ENCODE measurements around the gene THUMPD2. TPM values are rescaled to one million over a fixed set of nuclear protein-coding genes. Genes with fewer than 3 reads are reported as not detected.

The THUMPD2 gene, protein sequence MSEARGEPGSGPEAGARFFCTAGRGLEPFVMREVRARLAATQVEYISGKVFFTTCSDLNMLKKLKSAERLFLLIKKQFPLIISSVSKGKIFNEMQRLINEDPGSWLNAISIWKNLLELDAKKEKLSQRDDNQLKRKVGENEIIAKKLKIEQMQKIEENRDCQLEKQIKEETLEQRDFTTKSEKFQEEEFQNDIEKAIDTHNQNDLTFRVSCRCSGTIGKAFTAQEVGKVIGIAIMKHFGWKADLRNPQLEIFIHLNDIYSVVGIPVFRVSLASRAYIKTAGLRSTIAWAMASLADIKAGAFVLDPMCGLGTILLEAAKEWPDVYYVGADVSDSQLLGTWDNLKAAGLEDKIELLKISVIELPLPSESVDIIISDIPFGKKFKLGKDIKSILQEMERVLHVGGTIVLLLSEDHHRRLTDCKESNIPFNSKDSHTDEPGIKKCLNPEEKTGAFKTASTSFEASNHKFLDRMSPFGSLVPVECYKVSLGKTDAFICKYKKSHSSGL
- polyA plus RNA-seq = 20.0 and 24.7 TPM in 2 replicates
- polyA minus RNA-seq = 12.2 and 13.8 TPM in 2 replicates

DNA sequence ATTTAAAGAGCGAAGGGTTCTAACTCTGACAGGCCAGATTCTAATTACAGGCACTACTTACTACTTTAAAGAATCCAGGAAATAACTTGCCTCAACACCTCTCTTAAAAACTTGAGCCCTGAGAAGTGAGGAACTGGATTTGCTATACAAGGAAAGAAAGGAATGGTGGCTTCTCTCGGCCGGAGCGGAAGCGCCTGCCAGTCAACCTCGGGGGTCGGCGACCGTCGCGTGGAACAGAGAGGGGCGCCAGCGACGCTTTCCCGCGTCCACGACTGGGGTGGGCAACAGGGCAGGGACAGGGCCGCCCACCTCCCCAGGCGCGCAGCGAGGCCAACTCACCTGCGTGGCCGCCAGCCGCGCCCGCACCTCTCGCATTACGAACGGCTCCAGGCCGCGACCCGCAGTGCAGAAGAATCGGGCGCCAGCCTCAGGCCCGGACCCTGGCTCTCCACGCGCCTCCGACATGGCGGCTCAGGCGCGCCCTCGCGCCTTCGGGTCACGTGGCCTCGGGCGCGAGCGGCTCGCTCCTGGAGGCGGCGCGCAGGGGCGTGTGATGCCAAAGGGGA is at the start of gene THUMPD2:
TSS of gene THUMPD2 (minus strand) at position 484 of the 566 bp plus-strand sequence. CDS start at position 465, 19 bp downstream.
- no peaks in the 10 kb centered on the region for H4K20me1 ChIP-seq (ENCODE audit: insufficient read depth)
- peak within 1 kb of the TSS; percentile 84 for H3K4me3 ChIP-seq (ENCODE audit: low read length)
- H3K9ac ChIP-seq (ENCODE audit: low read length) = peak within 1 kb of the TSS; percentile 72
- H3K79me2 ChIP-seq (replicated peaks; ENCODE audit: insufficient read depth, low read length) = peaks cover 22% of the 10 kb centered on the region
- H3K27me3 ChIP-seq (ENCODE audit: insufficient read depth, low read depth, low read length) = no peaks in the 10 kb centered on the region
- peak within 1 kb of the TSS; percentile 42 for H3K27ac ChIP-seq (ENCODE audit: low read length)
- H3K4me2 ChIP-seq (ENCODE audit: low read length) = peak within 1 kb of the TSS; percentile 53
- TF ChIP-seq RAD21 (conservative IDR thresholded peaks at IDR 0.05) = peak; percentile 25
- TF ChIP-seq EZH2 (IDR thresholded peaks at IDR 0.05; ENCODE audit: borderline replicate concordance, insufficient read depth, low read length, poor library complexity, severe bottlenecking) = no peak
- TF ChIP-seq, protein P1, sequence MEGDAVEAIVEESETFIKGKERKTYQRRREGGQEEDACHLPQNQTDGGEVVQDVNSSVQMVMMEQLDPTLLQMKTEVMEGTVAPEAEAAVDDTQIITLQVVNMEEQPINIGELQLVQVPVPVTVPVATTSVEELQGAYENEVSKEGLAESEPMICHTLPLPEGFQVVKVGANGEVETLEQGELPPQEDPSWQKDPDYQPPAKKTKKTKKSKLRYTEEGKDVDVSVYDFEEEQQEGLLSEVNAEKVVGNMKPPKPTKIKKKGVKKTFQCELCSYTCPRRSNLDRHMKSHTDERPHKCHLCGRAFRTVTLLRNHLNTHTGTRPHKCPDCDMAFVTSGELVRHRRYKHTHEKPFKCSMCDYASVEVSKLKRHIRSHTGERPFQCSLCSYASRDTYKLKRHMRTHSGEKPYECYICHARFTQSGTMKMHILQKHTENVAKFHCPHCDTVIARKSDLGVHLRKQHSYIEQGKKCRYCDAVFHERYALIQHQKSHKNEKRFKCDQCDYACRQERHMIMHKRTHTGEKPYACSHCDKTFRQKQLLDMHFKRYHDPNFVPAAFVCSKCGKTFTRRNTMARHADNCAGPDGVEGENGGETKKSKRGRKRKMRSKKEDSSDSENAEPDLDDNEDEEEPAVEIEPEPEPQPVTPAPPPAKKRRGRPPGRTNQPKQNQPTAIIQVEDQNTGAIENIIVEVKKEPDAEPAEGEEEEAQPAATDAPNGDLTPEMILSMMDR (IDR thresholded peaks at IDR 0.05; ENCODE audit: poor library complexity, severe bottlenecking) = peak; percentile 20
- TF ChIP-seq EP300 (conservative IDR thresholded peaks at IDR 0.05; ENCODE audit: poor library complexity, severe bottlenecking) = no peak
- TF ChIP-seq SMC3 (conservative IDR thresholded peaks at IDR 0.05; ENCODE audit: poor library complexity) = no peak
- TF ChIP-seq MXI1 (conservative IDR thresholded peaks at IDR 0.05; ENCODE audit: poor library complexity, severe bottlenecking) = peak; percentile 86
- TF ChIP-seq TAF1 (IDR thresholded peaks at IDR 0.05; ENCODE audit: low read depth) = no peak
- TF ChIP-seq POLR2AphosphoS5 (IDR thresholded peaks at IDR 0.05) = peak; percentile 70
- TF ChIP-seq, protein P2, sequence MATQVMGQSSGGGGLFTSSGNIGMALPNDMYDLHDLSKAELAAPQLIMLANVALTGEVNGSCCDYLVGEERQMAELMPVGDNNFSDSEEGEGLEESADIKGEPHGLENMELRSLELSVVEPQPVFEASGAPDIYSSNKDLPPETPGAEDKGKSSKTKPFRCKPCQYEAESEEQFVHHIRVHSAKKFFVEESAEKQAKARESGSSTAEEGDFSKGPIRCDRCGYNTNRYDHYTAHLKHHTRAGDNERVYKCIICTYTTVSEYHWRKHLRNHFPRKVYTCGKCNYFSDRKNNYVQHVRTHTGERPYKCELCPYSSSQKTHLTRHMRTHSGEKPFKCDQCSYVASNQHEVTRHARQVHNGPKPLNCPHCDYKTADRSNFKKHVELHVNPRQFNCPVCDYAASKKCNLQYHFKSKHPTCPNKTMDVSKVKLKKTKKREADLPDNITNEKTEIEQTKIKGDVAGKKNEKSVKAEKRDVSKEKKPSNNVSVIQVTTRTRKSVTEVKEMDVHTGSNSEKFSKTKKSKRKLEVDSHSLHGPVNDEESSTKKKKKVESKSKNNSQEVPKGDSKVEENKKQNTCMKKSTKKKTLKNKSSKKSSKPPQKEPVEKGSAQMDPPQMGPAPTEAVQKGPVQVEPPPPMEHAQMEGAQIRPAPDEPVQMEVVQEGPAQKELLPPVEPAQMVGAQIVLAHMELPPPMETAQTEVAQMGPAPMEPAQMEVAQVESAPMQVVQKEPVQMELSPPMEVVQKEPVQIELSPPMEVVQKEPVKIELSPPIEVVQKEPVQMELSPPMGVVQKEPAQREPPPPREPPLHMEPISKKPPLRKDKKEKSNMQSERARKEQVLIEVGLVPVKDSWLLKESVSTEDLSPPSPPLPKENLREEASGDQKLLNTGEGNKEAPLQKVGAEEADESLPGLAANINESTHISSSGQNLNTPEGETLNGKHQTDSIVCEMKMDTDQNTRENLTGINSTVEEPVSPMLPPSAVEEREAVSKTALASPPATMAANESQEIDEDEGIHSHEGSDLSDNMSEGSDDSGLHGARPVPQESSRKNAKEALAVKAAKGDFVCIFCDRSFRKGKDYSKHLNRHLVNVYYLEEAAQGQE (IDR thresholded peaks at IDR 0.05; ENCODE audit: borderline replicate concordance) = no peak
- no peaks in the 10 kb centered on the region for H3K36me3 ChIP-seq (ENCODE audit: insufficient read depth, low read length)
- H3K9me3 ChIP-seq (ENCODE audit: low read length) = no peaks in the 10 kb centered on the region
- H3F3A ChIP-seq (ENCODE audit: insufficient read depth, low read length, poor library complexity, severe bottlenecking) = no peaks in the 10 kb centered on the region
- H3K9me2 ChIP-seq (ENCODE audit: insufficient read depth, low read length) = no peaks in the 10 kb centered on the region
- H2AFZ ChIP-seq (ENCODE audit: low read depth, low read length) = peak within 1 kb of the TSS; percentile 77

DNA sequence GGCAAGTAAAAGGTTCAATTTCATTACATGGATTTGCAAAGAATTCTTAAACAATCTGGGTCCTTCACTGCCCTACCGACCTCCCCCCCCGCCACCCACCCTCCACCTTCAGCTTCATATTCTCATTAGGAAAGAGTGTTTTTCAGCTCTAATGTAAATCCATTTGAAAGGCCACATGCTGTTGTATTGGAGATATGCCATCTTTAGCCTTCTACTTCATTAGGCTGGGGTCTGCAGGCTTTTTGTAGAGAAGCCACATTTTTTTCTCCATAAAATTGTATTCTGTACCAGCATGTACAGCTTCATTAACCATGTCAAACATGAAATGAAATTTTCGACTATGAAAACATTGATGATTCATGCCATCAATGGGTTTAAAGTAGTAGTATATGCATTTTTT is 42.8 kb upstream of the THUMPD2 start:
- no peaks in the 10 kb centered on the region for H3K9me2 ChIP-seq (ENCODE audit: insufficient read depth, low read length)
- no peak overlapping the region for H3K4me3 ChIP-seq (ENCODE audit: low read length)
- no peaks in the 10 kb centered on the region for H3K36me3 ChIP-seq (ENCODE audit: insufficient read depth, low read length)
- H4K20me1 ChIP-seq (ENCODE audit: insufficient read depth) = no peaks in the 10 kb centered on the region
- H2AFZ ChIP-seq (ENCODE audit: low read depth, low read length) = no peak overlapping the region
- H3K27ac ChIP-seq (ENCODE audit: low read length) = no peak overlapping the region
- H3K79me2 ChIP-seq (replicated peaks; ENCODE audit: insufficient read depth, low read length) = no peaks in the 10 kb centered on the region
- TF ChIP-seq TAF1 (IDR thresholded peaks at IDR 0.05; ENCODE audit: low read depth) = no peak
- no peak for TF ChIP-seq POLR2AphosphoS5 (IDR thresholded peaks at IDR 0.05)
- H3K9me3 ChIP-seq (ENCODE audit: low read length) = no peaks in the 10 kb centered on the region
- no peaks in the 10 kb centered on the region for H3F3A ChIP-seq (ENCODE audit: insufficient read depth, low read length, poor library complexity, severe bottlenecking)
- H3K9ac ChIP-seq (ENCODE audit: low read length) = no peak overlapping the region
- H3K4me2 ChIP-seq (ENCODE audit: low read length) = no peak overlapping the region
- no peaks in the 10 kb centered on the region for H3K27me3 ChIP-seq (ENCODE audit: insufficient read depth, low read depth, low read length)

Measured in neural cell (in vitro differentiated cells).